NCI-H2171 (cell line): ENCODE results near the gene TGIF2LY.
"Not testable (repeated sequence)": the region's sequence is repeated elsewhere in the genome, so short reads cannot be mapped to it uniquely, and the experiment has no call there.

Experiments used
- DNase-seq: peaks from one replicate; lab custom pipeline; 2025; lab: John Stamatoyannopoulos, UW

The TGIF2LY gene

GRCh38 chrY:3578767-3579166 lies at the start of gene TGIF2LY:
TGIF2LY (plus strand) TSS chrY:3579067; CDS start chrY:3579245, 178 bp downstream.
- not testable (repeated sequence) for DNase-seq
